ENCODE results near the gene C1orf87. TPM values are rescaled to one million over a fixed set of nuclear protein-coding genes. Genes with fewer than 3 reads are reported as not detected.
A peak's percentile ranks its signal among the peaks of the same experiment; 100 is the strongest.

C1orf87 gene
- total RNA-seq, 3 donors from 2014 or later, result 0.14 TPM; not detected in 2

DNA sequence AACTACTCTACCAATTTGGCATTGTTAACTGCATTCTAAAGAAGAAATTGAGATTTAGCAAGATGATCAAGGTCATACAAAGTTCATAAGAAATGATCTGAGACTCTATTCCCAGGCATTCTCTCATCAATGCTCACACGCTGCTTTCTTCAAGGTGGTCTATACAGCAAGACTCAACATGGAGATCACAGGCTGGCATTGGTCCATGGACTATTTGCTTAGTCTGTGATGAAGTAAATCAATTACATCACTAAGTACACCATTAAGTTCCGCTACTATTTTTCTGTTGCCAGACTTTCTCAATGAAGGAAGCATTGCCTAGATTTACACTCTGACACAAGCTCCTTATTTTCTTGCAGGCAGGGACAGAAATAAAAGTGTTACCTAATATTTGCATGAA is 95.1 kb downstream of the C1orf87 start:
- DNase-seq, result no peak
- no peaks in the 10 kb centered on the region for H3K4me1 ChIP-seq (ENCODE audit: low read depth)
- TF ChIP-seq, protein P1, sequence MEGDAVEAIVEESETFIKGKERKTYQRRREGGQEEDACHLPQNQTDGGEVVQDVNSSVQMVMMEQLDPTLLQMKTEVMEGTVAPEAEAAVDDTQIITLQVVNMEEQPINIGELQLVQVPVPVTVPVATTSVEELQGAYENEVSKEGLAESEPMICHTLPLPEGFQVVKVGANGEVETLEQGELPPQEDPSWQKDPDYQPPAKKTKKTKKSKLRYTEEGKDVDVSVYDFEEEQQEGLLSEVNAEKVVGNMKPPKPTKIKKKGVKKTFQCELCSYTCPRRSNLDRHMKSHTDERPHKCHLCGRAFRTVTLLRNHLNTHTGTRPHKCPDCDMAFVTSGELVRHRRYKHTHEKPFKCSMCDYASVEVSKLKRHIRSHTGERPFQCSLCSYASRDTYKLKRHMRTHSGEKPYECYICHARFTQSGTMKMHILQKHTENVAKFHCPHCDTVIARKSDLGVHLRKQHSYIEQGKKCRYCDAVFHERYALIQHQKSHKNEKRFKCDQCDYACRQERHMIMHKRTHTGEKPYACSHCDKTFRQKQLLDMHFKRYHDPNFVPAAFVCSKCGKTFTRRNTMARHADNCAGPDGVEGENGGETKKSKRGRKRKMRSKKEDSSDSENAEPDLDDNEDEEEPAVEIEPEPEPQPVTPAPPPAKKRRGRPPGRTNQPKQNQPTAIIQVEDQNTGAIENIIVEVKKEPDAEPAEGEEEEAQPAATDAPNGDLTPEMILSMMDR (IDR thresholded peaks at IDR 0.05), result no peak
- intact Hi-C loops (cut with DNase I, micrococcal nuclease), result loop anchor here in 1 of 2 donors (10.0 kb wide), 1 partner anchor 1066 kb away; no protein-coding TSS in a partner anchor
- H3K4me3 ChIP-seq, result no peak overlapping the region
- H3K9me3 ChIP-seq, result no peaks in the 10 kb centered on the region
- no peak for ATAC-seq
- no peaks in the 10 kb centered on the region for H3K36me3 ChIP-seq (ENCODE audit: low read depth)

DNA sequence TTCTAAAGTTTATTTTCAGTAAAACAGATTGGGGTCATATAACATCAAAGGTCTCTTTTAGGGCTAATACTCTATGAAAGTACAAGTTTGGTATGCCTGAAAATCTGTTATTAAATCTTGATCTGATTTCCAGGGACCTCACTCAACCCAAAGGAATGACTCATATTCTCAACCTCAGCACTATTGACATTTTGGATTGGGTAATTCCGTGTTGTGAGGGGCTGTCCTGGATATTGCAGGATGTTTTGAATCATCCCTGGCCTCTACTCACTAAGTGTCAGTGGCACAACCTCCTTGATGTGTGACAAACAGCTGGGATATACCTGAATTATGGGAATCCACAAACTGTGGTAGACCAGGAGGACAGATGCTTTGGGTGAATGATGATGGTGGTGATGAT is 95.5 kb downstream of the C1orf87 start:
- TF ChIP-seq, protein P1 (IDR thresholded peaks at IDR 0.05), result no peak
- ATAC-seq (no peak), DNase-seq (no peak)
- intact Hi-C loops (cut with DNase I, micrococcal nuclease), result loop anchor here in 1 of 2 donors (10.0 kb wide), 1 partner anchor 1067 kb away; no protein-coding TSS in a partner anchor
- Histone ChIP-seq H3K4me1 (ENCODE audit: low read depth) (no peaks in the 10 kb centered on the region), H3K36me3 (ENCODE audit: low read depth) (no peaks in the 10 kb centered on the region), H3K9me3 (no peaks in the 10 kb centered on the region), H3K4me3 (no peak overlapping the region)

DNA sequence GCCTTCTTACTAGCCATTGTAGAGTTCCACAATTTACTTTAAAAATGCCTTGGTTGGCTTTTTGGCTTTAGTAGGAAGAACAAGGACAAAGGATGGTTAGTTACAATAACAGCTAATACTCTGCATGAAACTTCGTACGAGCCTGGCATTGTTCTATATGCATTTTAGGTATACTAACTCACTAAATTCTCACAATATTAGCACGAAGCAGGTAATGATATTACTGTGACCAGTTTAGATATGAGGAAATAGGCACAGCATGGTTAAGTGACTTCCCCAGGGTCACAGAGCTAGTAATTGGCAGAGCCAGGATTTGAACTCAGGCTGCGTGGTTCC is 96.5 kb downstream of the C1orf87 start:
- TF ChIP-seq, protein P1 (IDR thresholded peaks at IDR 0.05), result no peak
- intact Hi-C loops (cut with DNase I, micrococcal nuclease), result loop anchor here in 1 of 2 donors (10.0 kb wide), 1 partner anchor 1068 kb away; no protein-coding TSS in a partner anchor

DNA sequence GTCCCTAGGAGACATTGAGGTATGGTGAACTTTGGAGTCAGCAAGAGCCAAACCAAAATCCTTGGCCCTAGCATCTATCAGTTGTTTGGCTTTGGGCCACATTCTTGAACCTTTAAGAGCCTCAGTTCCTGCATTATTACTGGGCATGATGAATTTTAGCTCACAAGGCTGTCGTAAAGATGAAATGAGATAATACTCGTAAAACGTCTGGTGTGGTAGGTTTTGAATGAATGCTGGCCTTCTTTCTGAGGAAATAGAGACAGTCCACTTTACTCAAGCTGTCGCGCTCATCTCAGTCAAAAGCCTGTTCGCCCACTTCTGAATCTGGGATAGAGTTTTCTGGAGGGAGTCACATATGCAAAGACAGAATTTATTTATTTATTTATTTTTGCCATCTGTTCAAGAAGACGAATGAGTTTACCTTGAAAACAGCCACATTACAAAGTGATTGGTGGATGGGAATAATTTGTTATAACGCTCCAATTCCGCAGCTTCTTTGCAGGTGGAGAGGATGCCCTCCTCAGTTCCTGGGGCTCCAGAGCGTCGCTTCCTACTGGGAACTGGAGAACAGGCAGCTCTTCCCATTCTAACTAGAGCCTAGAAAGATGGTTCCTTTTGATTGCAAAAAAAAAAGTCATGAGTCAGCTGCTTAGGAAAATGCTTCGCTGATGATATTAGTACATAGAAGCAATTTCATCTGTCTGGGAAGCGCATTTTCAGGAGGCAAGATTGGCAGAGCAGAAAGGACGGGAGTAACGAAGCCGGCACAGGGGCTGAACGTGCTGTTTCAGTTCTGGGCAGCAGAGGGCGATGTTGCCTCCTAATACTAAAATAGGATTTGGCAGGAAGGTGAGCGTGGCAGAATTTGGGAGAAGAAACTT is 97.1 kb downstream of the C1orf87 start:
- H3K36me3 ChIP-seq (ENCODE audit: low read depth), result no peaks in the 10 kb centered on the region
- DNase-seq (peak in 2 of 3 donors; percentile 78 to 84), ATAC-seq (peak; percentile 86)
- TF ChIP-seq, protein P1 (IDR thresholded peaks at IDR 0.05), result peak; percentile 89
- no peaks in the 10 kb centered on the region for H3K9me3 ChIP-seq
- no peak overlapping the region for H3K4me3 ChIP-seq
- intact Hi-C loops (cut with DNase I, micrococcal nuclease), result loop anchor here in 1 of 2 donors (10.0 kb wide), 1 partner anchor 1068 kb away; no protein-coding TSS in a partner anchor
- H3K4me1 ChIP-seq (ENCODE audit: low read depth), result no peaks in the 10 kb centered on the region

More for the DNA sequence above, 96.5 kb downstream of the C1orf87 start:
- Histone ChIP-seq H3K9me3 (no peaks in the 10 kb centered on the region), H3K4me1 (ENCODE audit: low read depth) (no peaks in the 10 kb centered on the region), H3K36me3 (ENCODE audit: low read depth) (no peaks in the 10 kb centered on the region), H3K4me3 (no peak overlapping the region)
- no peak for ATAC-seq
- DNase-seq, result no peak

DNA sequence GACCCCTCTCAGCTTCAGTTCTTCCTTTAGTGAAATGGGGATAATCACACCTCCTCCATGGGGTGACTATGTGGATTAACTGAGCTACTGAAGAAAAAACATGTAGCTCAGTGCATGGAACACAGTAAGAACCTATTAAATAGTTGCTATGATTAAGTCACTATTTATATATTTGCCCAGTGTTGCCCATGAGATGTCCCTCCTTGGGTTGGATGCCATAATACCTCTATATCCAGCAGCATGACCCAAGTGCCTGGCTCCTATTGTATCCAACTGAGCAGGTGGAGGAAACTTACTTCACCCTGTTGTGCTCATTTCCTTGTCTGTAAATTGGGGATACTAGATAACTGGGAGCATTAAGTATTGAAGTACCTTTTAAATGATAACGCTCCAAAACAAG is 99.9 kb downstream of the C1orf87 start:
- no peak for ATAC-seq
- DNase-seq, result no peak
- intact Hi-C loops (cut with DNase I, micrococcal nuclease), result loop anchor here (5.0 to 10.0 kb wide), 2 partner anchors 1069 to 1071 kb away; no protein-coding TSS in a partner anchor
- no peak overlapping the region for H3K4me3 ChIP-seq
- TF ChIP-seq, protein P1 (IDR thresholded peaks at IDR 0.05), result no peak
- H3K9me3 ChIP-seq, result no peaks in the 10 kb centered on the region
- no peaks in the 10 kb centered on the region for H3K4me1 ChIP-seq (ENCODE audit: low read depth)
- no peaks in the 10 kb centered on the region for H3K36me3 ChIP-seq (ENCODE audit: low read depth)

All from mucosa of descending colon (tissue), 3 donors.